ENCODE results near the gene IFFO2. TPM values are rescaled to one million over a fixed set of nuclear protein-coding genes. Genes with fewer than 3 reads are reported as not detected.

IFFO2 gene
- total and polyA plus RNA-seq, 2 of the 13 experiments (the other 11 are each of a cell fraction or from before 2014, with no cell fraction given) = 7.3 to 16.7 TPM

DNA sequence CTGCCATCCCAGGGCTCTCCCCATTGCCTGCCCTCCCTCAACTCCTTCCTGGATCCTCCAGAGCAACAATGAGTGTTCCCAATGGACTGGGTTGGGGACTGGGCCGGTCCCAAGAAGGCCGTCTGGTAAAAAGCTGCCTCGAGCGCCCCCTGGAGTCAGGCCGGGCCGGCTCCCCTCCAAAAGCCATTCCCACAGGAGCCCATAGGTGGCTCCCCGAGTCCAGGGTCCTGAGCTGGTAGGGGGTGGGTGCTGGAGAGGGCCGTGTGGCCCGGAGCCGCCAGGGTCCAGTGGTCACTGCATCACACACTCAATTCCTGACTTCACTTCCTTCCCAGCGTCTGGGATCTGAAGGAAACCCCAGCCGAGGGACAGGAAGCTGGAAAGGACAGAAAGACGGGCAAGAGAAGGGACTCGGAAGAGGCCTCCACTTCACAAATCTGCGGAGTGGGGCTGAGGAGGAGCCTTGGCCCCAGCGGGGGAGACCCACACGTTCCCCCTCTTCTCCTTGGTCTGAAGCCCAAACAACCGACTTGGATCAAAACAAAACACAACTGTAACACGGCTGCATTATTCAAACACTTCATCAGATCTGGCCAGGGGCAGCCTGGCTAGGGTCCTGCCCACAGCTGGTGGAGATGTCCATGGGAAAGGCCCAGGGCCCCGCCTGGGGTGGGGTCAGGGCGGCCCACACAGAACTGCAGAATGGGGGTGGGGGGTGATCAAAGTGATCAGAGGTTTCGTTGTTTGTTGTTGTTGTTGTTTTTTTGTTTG lies 43.2 kb downstream of the IFFO2 start (continued):
- TF ChIP-seq, protein P1, sequence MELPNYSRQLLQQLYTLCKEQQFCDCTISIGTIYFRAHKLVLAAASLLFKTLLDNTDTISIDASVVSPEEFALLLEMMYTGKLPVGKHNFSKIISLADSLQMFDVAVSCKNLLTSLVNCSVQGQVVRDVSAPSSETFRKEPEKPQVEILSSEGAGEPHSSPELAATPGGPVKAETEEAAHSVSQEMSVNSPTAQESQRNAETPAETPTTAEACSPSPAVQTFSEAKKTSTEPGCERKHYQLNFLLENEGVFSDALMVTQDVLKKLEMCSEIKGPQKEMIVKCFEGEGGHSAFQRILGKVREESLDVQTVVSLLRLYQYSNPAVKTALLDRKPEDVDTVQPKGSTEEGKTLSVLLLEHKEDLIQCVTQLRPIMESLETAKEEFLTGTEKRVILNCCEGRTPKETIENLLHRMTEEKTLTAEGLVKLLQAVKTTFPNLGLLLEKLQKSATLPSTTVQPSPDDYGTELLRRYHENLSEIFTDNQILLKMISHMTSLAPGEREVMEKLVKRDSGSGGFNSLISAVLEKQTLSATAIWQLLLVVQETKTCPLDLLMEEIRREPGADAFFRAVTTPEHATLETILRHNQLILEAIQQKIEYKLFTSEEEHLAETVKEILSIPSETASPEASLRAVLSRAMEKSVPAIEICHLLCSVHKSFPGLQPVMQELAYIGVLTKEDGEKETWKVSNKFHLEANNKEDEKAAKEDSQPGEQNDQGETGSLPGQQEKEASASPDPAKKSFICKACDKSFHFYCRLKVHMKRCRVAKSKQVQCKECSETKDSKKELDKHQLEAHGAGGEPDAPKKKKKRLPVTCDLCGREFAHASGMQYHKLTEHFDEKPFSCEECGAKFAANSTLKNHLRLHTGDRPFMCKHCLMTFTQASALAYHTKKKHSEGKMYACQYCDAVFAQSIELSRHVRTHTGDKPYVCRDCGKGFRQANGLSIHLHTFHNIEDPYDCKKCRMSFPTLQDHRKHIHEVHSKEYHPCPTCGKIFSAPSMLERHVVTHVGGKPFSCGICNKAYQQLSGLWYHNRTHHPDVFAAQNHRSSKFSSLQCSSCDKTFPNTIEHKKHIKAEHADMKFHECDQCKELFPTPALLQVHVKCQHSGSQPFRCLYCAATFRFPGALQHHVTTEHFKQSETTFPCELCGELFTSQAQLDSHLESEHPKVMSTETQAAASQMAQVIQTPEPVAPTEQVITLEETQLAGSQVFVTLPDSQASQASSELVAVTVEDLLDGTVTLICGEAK (IDR thresholded peaks at IDR 0.05) = no peak
- TF ChIP-seq, protein P1 (CRISPR knock-in tag; IDR thresholded peaks at IDR 0.05) = no peak
- TF ChIP-seq MYC (CRISPR knock-in tag; IDR thresholded peaks at IDR 0.05; ENCODE audit: borderline replicate concordance) = peak; percentile 37; the same call in 1 of the 2 replicates
- no peak for TF ChIP-seq ZNF451 (CRISPR knock-in tag; IDR thresholded peaks at IDR 0.05)
- TF ChIP-seq, protein P2, sequence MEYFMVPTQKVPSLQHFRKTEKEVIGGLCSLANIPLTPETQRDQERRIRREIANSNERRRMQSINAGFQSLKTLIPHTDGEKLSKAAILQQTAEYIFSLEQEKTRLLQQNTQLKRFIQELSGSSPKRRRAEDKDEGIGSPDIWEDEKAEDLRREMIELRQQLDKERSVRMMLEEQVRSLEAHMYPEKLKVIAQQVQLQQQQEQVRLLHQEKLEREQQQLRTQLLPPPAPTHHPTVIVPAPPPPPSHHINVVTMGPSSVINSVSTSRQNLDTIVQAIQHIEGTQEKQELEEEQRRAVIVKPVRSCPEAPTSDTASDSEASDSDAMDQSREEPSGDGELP (IDR thresholded peaks at IDR 0.05; ENCODE audit: borderline replicate concordance, low read depth) = no peak
- no peak for TF ChIP-seq ZNF850 (CRISPR knock-in tag; conservative IDR thresholded peaks at IDR 0.05)
- TF ChIP-seq, protein P3, sequence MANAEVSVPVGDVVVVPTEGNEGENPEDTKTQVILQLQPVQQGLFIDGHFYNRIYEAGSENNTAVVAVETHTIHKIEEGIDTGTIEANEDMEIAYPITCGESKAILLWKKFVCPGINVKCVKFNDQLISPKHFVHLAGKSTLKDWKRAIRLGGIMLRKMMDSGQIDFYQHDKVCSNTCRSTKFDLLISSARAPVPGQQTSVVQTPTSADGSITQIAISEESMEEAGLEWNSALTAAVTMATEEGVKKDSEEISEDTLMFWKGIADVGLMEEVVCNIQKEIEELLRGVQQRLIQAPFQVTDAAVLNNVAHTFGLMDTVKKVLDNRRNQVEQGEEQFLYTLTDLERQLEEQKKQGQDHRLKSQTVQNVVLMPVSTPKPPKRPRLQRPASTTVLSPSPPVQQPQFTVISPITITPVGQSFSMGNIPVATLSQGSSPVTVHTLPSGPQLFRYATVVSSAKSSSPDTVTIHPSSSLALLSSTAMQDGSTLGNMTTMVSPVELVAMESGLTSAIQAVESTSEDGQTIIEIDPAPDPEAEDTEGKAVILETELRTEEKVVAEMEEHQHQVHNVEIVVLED (CRISPR knock-in tag; IDR thresholded peaks at IDR 0.05; ENCODE audit: borderline replicate concordance) = no peak
- TF ChIP-seq, protein P4, sequence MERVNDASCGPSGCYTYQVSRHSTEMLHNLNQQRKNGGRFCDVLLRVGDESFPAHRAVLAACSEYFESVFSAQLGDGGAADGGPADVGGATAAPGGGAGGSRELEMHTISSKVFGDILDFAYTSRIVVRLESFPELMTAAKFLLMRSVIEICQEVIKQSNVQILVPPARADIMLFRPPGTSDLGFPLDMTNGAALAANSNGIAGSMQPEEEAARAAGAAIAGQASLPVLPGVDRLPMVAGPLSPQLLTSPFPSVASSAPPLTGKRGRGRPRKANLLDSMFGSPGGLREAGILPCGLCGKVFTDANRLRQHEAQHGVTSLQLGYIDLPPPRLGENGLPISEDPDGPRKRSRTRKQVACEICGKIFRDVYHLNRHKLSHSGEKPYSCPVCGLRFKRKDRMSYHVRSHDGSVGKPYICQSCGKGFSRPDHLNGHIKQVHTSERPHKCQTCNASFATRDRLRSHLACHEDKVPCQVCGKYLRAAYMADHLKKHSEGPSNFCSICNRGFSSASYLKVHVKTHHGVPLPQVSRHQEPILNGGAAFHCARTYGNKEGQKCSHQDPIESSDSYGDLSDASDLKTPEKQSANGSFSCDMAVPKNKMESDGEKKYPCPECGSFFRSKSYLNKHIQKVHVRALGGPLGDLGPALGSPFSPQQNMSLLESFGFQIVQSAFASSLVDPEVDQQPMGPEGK (CRISPR knock-in tag; IDR thresholded peaks at IDR 0.05) = peak; percentile 48
- peak; percentile 66; the same call in 1 of the 2 replicates for TF ChIP-seq ZBTB7A (CRISPR knock-in tag; IDR thresholded peaks at IDR 0.05)
- TF ChIP-seq RBM22 (optimal IDR thresholded peaks at IDR 0.05; ENCODE audit: low read length) = no peak
- no peak for TF ChIP-seq NCOA5 (CRISPR knock-in tag; IDR thresholded peaks at IDR 0.05)
- TF ChIP-seq, protein P5, sequence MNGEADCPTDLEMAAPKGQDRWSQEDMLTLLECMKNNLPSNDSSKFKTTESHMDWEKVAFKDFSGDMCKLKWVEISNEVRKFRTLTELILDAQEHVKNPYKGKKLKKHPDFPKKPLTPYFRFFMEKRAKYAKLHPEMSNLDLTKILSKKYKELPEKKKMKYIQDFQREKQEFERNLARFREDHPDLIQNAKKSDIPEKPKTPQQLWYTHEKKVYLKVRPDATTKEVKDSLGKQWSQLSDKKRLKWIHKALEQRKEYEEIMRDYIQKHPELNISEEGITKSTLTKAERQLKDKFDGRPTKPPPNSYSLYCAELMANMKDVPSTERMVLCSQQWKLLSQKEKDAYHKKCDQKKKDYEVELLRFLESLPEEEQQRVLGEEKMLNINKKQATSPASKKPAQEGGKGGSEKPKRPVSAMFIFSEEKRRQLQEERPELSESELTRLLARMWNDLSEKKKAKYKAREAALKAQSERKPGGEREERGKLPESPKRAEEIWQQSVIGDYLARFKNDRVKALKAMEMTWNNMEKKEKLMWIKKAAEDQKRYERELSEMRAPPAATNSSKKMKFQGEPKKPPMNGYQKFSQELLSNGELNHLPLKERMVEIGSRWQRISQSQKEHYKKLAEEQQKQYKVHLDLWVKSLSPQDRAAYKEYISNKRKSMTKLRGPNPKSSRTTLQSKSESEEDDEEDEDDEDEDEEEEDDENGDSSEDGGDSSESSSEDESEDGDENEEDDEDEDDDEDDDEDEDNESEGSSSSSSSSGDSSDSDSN (CRISPR knock-in tag; IDR thresholded peaks at IDR 0.05) = no peak
